ENCODE data around the gene ME1.

ME1 gene

GRCh38 chr6:83169106-83169505 lies 261.7 kb downstream of the ME1 start:
- ChIA-PET POLR2A (interaction anchor here (0.6 kb wide), 1 partner anchor 935 kb away, joined by 6 read pairs; no protein-coding TSS in a partner anchor), CTCF (interaction anchor here (1.3 kb wide), 1 partner anchor 346 kb away, joined by 4 read pairs; no protein-coding TSS in a partner anchor)
- TF ChIP-seq ZNF768 (tag by site-specific recombination; IDR thresholded peaks at IDR 0.05), result no peak
- TF ChIP-seq OSR2 (tag by site-specific recombination; IDR thresholded peaks at IDR 0.05), result no peak
- TF ChIP-seq ZNF37A (tag by site-specific recombination; IDR thresholded peaks at IDR 0.05), result no peak
- no peak for TF ChIP-seq ZNF138 (tag by site-specific recombination; IDR thresholded peaks at IDR 0.05; ENCODE audit: borderline replicate concordance)
- no peak for TF ChIP-seq ZBTB1 (tag by site-specific recombination; IDR thresholded peaks at IDR 0.05)
- no peak for TF ChIP-seq AEBP2 (tag by site-specific recombination; IDR thresholded peaks at IDR 0.05; ENCODE audit: borderline replicate concordance)
- TF ChIP-seq ZNF488 (tag by site-specific recombination; IDR thresholded peaks at IDR 0.05), result no peak
- no peak for TF ChIP-seq MZF1 (tag by site-specific recombination; IDR thresholded peaks at IDR 0.05; ENCODE audit: borderline replicate concordance)
- no peak for TF ChIP-seq ZNF280D (tag by site-specific recombination; IDR thresholded peaks at IDR 0.05)
- no peak for TF ChIP-seq ZBTB49 (tag by site-specific recombination; IDR thresholded peaks at IDR 0.05; ENCODE audit: low read depth)
- TF ChIP-seq KLF9 (tag by site-specific recombination; IDR thresholded peaks at IDR 0.05; ENCODE audit: low read depth), result no peak
- Histone ChIP-seq H3K4me1 (ENCODE audit: control insufficient read depth, insufficient read depth, low read length) (no peaks in the 10 kb centered on the region), H3K27ac (ENCODE audit: extremely low read depth, low read depth, low read length) (no peak overlapping the region), H3K36me3 (ENCODE audit: control insufficient read depth in 2 of 2, insufficient read depth in 1 of 2, low read length in 2 of 2) (peaks cover 52 to 99% of the 10 kb centered on the region in 2 experiments), H3K9me3 (ENCODE audit: control insufficient read depth, insufficient read depth, low read depth, low read length) (no peaks in the 10 kb centered on the region), H3K4me3 (ENCODE audit: low read depth, low read length) (no peak overlapping the region)

GRCh38 chr6:83168556-83168955 lies 262.3 kb downstream of the ME1 start:
- no peaks in the 10 kb centered on the region for H3K4me1 ChIP-seq (ENCODE audit: control insufficient read depth, insufficient read depth, low read length)
- ChIA-PET POLR2A (no interaction called here), CTCF (interaction anchor here (1.3 to 2.1 kb wide), 2 partner anchors 102 to 346 kb away, joined by 4 to 8 read pairs; partner anchors contain the start of gene DOP1A)
- peaks cover 47 to 99% of the 10 kb centered on the region in 2 experiments for H3K36me3 ChIP-seq (ENCODE audit: control insufficient read depth in 2 of 2, insufficient read depth in 1 of 2, low read length in 2 of 2)
- TF ChIP-seq ZNF677 (tag by site-specific recombination; IDR thresholded peaks at IDR 0.05), result no peak
- no peak for TF ChIP-seq ZNF112 (tag by site-specific recombination; IDR thresholded peaks at IDR 0.05)
- no peak for TF ChIP-seq ZNF140 (tag by site-specific recombination; IDR thresholded peaks at IDR 0.05)
- TF ChIP-seq ZNF214 (tag by site-specific recombination; IDR thresholded peaks at IDR 0.05; ENCODE audit: borderline replicate concordance), result no peak
- TF ChIP-seq ZNF324 (tag by site-specific recombination; IDR thresholded peaks at IDR 0.05), result no peak
- TF ChIP-seq ZNF645 (tag by site-specific recombination; IDR thresholded peaks at IDR 0.05), result no peak
- TF ChIP-seq ZNF529 (tag by site-specific recombination; IDR thresholded peaks at IDR 0.05; ENCODE audit: insufficient replicate concordance), result no peak
- no peak for TF ChIP-seq PATZ1 (tag by site-specific recombination; IDR thresholded peaks at IDR 0.05)
- TF ChIP-seq ZBTB48 (tag by site-specific recombination; IDR thresholded peaks at IDR 0.05), result no peak
- no peak for TF ChIP-seq ZBTB6 (tag by site-specific recombination; IDR thresholded peaks at IDR 0.05)
- no peak overlapping the region for H3K4me3 ChIP-seq (ENCODE audit: low read depth, low read length)
- H3K27ac ChIP-seq (ENCODE audit: extremely low read depth, low read depth, low read length), result no peak overlapping the region
- no peaks in the 10 kb centered on the region for H3K9me3 ChIP-seq (ENCODE audit: control insufficient read depth, insufficient read depth, low read depth, low read length)
